GM18873 (cell line): Measurements from ENCODE around the gene MAD1L1.

ENCODE experiments used
- ATAC-seq: cut with Tn5 transposase; IDR thresholded peaks from one replicate; pipeline ENCODE4 v1.9.1; 2021; ENCODE audit warnings: mild to moderate bottlenecking, moderate library complexity, moderate number of reproducible peaks; ENCODE audit not compliant: unreplicated experiment, low FRiP score

Gene MAD1L1

DNA sequence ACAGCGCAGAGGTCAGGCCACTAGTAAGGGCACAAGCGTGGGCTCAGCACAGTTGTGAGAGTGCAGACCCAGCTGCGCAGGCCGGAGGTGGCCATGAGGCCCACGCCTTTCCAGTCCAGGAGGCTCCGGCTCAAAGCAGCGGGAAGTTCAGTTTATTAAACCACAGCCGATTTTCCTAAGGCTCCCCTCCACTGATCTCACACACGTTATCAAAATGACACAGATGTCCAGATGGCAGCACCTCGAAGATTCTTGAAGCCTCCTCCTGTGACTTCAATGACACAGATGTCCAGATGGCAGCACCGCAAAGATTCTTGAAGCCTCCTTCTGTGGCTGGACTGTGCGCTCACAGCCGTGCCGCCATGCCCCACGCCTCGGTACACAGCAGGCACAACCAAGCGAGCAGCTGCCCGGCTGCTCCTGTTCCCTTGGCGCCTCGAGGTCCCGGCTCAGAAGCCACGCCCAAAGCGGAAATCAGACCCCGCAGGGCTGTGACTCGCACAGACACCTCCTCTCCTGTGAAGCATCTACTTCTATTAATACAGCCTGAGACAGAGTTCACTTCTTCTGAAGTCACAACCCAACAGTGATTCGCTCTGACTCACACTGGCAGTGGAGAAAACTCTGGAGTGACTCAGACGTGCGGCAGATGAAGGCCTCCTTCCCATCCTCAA lies 122.7 kb downstream of the MAD1L1 start:
- ATAC-seq = no peak

DNA sequence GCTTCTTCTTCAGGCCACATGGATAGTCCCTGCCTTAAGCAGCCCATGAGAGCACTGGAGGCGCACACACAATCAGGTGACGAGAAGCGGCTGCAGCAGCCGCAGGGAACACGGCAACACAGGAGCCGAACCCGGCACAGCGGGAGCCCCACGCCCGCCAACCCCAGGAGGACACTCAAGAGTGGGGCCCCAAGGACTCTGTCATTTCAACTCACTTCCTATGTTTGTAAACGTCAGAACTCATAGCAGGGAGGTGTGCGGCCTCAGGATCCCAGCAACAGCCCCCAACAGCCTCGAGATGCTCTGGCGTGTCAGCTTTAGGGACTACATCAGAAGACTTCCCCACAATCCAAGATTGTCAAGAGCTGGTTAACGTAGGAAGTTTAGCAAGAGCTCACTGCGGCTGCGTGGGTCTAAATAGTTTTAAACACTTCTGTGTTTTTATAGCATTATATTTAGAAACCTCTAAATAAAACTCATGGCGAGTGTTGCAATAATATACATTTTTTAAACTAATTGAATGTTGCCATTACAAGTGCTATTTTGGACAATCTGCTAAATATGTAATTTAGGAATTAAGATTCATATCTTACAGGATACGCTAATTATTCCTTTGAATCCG lies 123.4 kb downstream of the MAD1L1 start:
- no peak for ATAC-seq

DNA sequence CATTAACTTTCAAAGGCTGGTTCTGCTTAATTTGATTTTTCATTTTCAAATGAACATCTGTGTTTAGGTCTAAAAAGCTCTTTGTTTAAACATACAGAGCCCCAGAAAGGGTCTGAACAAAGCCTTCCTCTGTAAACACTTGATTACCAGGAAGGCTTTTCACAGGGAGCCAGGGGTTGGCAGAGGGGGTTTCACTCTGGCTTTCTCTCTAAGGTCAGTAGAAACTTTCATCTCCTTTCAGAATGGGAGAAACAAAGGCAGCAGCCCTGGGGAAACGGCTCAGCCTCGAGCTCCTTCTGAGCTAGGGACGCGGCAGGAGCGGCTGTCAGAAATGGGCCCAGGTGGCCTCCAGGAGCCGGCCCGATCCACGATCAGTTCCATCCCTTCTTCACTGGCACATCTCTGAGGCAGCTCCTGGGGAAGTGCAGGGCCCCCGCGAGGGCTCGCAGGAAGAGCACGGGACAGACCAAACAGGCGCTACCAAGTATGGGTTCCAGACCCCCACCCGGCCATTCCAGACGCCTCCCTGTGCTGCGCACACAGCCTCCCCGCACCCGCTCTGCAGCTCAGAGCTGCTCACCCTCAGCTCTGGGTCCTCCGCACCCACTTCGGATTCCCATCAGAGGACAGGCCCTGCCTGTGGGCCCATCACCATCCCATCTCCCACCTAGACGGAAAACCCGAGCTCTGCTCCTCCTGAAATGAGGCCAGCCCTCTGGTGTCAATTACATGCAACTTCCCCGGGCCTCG lies 124.1 kb downstream of the MAD1L1 start:
- ATAC-seq = no peak

DNA sequence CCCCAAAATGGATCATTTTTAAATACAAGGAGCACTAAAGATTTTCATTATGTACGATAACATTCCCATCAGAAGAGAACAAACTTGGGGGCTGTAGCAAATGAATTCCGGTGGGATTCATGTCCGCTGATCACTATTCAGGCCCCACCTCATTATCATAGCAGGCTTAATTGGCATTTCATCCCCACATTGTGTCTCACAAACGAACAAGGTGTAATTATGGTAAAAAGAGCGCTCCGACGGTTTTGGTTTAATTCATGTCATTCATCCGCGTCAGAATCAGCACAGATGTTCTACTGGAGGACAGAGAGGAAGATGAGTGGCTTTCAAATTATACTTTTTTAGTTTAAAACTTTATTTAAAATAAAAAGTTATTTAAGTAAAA lies 124.7 kb downstream of the MAD1L1 start:
- ATAC-seq = no peak

DNA sequence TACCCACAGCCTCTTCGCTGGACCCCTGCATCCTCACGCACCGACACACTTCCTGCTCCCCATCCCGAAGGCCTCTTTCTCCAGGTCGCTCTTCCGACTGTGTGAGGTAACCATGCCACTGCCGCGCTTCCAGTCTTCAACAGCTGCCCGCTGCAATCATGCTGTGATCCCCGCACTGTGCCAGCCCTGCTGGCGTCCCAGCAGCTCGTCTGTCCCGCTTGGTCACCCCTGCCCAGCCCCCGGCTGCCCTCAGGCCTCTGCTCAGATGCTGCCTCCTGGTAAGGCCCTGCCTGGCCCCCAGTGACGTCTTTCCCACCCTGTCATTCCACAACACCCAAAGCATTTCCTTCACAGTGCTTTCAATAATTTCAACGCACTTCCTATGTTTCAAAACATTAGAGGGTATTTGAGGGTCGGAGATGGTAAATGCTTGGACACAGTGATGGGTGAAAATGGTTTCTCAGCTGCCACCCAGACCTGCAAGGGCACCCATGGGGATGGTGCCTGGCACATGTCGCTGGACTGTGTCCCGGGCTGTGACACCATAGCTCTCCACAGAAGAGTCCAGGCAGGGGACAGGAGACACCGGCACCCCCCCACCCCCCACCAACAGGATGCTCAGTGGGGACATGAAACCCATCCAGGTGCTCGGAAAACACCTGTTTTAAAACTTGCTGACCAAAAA lies 125.2 kb downstream of the MAD1L1 start:
- ATAC-seq = no peak

DNA sequence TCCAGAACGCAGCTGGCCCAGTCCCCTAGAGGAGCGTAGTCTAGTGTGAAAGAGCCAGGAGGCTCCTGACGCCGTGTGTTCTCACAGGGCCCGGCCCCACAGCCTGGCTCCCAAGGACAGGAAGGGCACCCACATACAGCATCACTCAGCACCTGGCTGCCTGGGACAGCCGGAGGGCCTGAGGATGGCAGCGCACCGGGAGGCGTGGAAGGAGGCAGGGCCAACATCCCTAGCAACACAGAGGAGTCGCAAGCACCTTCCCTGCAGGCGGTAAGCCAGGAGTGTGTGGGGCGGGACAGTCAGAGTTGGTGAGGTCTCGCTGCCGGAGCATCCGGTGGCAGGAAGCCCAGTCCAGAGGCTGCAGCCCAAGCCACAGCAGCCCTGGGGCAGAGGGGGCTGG lies 125.8 kb downstream of the MAD1L1 start:
- no peak for ATAC-seq

DNA sequence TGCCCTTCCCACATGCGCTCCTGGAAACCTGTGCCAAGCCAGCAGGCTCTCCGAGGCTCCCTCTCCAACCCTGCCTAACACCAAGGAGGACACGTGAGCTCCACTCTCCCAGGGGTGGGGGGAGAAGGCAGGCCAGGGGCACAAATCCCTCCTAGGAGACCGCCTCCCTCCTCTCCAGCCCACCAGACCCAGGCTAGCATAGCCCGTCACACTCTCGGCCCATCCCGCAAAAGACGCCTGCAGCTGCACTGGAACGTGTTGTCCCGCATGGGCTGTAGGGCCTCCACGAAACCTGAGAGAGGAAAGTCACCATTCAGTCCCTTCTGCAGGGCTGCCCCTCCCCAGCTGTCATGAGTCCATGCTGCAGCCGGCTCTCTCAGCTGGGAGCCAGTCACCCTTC lies 126.3 kb downstream of the MAD1L1 start:
- ATAC-seq = no peak

DNA sequence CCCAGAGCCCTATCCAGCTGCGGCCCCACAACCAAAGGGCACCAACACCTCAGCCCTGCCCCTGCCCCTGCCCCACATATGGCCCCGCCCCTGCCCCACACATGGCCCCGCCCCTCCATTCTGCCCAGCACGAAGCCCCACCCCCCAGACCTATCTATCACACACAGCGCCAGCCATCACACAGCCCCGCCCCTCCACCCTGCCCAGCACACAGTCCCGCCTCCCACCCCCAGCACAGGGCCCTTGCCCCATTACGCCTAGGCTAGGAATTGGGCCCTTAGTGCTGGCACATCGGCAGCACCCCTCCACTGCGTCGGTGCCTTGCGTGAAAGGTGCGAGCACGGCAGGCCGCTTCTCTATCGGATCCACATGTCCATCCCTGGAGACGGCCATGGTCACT lies 126.8 kb downstream of the MAD1L1 start:
- ATAC-seq = no peak

DNA sequence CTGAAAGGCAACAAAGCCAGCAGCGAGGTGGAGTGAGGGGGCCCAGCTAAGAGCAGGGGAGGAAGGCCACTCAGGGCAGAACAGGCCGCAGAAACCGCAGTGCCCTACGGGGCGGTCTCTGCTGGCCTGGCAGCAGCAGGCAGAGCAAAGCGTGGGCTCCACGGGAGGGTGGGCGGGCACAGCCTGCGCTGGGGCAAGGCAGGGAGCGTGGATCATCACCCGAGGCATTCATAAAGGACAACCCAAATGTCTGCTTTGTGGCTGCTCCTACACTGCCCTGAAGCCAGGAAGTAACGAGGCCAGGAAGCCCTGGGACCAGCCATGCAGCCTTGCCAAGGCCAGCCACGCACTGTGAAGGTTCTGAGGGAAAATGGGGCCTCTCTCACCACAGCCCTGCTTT lies 127.5 kb downstream of the MAD1L1 start:
- no peak for ATAC-seq

DNA sequence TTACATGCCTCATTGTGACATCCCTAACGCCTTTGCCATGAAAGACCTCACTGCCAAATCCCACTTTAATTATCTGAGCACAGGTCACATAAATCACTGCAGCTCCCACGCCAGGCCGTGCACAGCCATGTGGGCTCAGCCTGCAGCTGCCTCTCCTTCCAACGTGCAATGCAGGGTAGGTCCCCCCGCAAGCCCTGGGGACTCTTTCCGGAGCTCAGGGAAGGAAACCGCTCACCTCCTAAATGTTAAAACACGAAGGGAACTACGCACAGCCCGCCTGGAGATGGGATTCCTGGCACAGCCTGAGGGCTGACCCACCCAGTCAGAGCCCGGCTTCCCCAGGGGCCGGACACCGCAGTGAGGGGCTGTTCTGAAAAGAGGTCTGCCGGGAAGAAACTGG lies 128.0 kb downstream of the MAD1L1 start:
- ATAC-seq = no peak

DNA sequence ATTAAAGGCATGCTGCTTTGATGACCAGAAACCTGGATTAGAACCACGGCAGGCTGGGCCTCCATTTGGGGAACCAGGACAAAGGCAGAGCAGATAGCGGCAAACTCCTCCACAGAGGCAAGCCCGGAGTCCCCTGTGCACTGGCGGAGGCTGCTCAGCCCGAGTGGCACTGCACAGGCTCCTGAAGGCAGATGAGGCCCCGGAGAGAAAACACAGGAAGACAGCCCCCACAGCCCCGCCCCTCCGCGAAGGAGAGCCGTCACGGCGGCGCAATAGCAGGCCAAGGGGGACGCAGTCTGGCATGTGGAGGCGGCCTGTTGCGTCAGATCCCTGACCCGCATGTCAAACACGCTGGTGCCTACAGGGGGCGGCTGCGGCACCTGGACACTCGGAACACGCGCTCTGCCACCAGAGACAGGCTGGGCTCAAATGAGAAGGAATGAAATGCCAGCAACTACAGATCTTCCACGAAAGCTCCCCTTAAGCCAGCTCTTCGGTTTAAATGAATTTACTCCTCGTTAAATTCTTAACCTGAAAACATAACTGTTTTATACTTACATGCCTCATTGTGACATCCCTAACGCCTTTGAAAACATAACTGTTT lies 128.5 kb downstream of the MAD1L1 start:
- no peak for ATAC-seq

DNA sequence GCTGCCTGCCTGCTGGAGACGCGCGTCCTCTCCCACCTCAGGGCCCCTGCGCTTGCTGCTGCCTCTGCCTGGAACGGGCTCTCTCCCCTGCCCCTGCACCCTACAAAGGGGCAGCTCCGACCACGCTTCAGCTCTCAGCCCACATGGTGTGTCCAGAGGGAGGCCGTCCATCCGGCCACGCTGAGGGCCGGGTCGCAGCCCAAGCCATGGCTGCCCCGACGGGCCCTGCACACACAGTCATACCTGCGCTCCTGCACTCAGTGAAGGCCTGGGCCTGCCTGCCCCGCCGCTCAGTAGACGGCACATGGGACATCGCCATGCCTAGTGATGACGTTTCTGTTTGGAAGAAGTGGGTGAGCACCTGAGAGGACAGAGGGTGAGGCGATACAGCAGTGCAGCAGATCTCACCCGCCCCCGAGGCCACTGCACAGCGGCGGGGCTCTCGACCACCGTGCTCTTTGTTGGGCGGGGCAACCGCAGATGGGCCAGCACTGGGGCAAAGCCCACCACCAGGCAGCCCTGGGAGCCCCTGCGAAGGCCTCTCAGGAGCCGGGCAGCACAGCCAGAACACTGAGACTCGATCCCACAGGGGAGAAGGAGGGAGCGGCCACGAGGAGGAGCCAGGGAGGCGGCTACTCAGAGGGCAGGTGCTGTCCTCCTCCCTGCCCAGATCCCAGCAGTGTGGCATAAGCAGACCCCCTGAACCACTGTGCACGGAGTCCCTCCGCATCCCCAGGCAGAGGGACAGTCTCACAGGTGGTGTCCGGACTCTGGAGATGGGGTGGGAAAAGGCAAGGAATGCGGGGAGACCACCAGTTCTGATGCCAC lies 129.5 kb downstream of the MAD1L1 start:
- no peak for ATAC-seq

DNA sequence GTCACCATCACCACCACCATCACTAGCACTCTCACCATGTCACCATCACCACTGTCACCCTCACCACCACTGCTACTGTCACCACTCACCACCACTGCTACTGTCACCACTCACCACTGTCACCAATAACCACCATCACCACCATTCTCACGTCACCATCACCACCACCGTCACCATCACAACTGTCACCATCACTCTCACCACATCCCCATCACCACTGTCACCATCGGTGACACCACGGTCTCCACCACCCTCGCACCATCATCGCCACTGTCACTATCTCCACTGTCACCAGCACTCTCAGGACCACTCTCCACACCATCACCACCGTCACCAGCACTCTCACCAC lies 130.4 kb downstream of the MAD1L1 start:
- no peak for ATAC-seq

DNA sequence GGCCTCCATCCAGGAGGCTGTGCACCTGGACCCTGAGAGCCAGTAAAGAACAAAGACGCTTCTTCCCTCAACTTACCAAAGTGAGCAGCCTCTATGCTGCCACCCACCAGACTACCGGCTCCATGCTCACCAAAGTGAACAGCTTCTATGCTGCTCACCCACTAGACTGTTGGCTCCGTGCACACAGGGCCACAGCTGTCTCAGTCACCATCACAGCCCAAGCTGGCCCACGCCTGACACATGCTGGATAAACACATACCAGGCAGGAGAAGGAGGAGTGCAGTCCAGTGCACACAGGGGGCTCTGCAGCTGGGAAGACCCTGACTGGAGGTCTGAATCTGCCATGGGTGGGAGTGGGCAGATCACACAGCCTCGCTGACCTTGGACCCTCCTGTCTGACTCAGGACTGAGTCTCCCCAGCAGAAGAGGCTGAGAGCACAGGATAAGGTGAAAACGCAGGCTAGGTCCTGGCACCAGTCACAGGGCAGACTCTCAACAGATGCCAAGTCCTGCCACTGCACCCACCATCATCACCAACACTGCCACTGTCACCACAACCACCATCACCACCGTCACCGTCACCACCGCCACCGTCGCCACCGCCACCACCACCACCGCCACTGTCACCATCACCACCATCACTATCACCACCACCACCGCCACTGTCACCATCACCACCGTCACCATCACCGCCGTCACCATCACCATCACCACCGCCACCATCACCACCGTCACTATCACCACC lies 130.9 kb downstream of the MAD1L1 start:
- ATAC-seq = no peak

DNA sequence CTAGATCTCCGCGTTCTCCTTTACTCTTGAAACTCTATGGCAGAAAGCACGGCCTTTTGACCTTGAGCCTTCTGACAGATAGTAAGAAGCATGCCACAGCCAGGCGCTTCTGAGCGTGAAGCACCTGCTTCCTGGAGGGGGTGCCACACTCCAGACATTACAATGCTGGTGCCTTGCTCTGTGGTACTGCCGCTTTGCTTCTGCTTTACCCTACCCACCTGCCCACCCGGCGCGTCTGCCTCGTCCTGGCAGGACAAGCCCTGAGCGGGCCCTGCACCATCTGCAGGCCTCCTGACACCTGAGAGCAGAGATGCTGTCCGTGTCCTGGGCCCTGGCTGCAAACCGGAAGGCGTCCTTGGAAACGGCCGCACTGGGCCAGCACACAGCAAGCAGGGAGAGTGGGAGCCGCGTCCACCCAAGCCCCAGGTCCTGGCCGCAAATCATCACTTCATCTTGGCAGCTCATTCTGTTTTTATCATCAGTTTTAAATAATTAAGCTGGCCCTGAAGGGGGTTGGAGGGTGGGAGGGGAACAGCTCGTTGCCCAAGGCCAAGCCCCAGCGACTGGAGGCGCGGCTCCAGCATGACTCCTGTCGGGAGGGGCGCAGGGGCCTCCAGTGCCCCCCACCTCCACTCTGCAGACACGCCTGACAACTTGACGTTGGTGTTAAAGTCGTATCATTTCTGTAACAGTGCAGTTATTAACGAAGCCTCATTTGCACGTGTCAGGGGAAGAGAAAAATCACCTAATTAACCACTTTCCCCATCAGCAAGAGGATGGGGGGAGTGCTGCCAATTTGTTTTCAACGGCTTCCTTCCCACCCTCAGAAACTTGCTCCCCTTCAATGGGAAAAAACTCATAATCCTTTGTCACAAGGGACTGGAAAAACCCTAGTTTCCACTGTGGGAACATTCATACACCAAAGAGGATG lies 132.2 kb downstream of the MAD1L1 start:
- ATAC-seq = no peak

DNA sequence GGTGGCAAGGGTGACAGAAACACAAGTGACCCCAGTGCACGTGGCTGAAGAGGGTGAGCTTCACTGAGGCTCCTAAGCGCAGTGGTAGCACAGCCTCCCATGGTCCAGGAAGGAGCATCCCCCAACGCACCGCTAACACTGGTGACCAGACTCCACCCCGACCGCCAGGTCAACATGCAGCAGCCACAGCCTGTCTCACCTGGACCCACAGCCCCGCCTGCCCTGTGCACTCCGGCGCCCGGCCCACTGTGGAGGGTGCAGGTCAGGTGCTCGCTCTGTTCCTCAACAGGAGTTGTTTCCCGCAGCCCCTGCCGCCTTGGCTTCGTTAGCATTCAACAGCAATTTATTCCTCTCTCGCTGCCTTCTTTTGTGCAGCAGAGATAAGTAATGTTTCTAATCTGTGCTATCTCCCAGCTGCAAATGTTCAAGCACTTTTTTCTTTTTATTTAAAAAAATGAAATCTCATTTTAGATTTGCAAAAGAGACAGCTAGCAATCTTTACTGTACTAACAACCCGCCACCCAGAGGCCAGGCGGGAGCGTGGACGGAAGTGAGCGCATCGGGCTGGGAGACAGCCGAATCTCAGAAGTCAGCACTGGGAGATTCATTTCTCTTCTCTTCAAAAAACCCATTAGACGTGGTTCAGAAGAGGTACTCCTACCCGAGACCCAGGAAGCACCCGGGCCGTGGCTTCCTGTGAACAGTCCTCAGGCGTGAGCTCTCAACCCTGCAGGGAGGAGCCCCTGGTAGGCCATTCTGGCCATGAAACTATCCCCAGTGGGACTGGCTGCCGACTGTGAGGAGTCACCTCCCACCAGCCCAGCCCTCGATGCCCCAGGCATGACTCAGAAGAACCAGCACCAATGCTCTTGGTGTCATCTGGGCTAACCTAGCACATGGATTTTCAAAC lies 133.4 kb downstream of the MAD1L1 start:
- ATAC-seq = no peak

DNA sequence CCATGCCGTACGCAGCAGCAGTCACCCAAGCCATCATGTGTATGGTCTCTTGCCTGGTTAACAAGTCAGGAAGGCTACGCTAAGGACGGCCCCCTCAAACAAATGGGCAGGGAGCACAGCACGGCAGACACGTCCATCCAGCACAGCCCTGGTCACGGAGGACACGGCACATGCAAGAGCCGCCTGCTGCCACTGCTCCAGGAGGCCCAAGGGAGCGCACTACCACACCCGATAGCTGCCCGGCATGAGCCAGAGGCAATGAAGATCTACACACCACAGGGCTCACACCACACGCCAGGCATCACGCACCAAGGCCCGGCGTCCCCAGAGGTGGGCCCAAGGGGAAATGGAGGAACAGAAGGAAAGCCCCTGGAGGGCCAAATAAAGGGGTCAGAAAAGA lies 134.2 kb downstream of the MAD1L1 start:
- no peak for ATAC-seq
